Panc1 (cell line): ENCODE data around the gene CHP2. TPM values are rescaled to one million over a fixed set of nuclear protein-coding genes. Genes with fewer than 3 reads are reported as not detected.

Experiments
- ATAC-seq: fragments of 200-7000 bp; cut with Tn5 transposase; 2 replicates; pipeline ENCODE4 v1.9.1; 2020; ENCODE audit warnings: mild to moderate bottlenecking, moderate library complexity
- BruUV-seq: library from RNA; stranded (reverse); fragments of 400-500 nt; replicated peaks from 2 replicates; lab custom pipeline; 2021; lab: Mats Ljungman, UMichigan
- CTCF ChIA-PET: fragments of 300-600 bp; sonication (Branson Sonifier 250); formaldehyde crosslinking; loops from one replicate; lab custom pipeline; 2022; ENCODE audit warnings: antibody characterized with exemption; lab: Charles Lee
- POLR2A ChIA-PET: fragments of 300-600 bp; sonication (Branson Sonifier 250); formaldehyde crosslinking; loops from one replicate; lab custom pipeline; 2022; ENCODE audit warnings: antibody characterized with exemption; lab: Charles Lee
- DNase-seq: peaks from one replicate; pipeline ENCODE4 v3.0.0-alpha.2; 2010; ENCODE audit warnings: low read depth, low spot score
- H3K27ac ChIP-seq: 2 replicates; pipeline ENCODE4 v1.5.1; 2011; ENCODE audit warnings: mild to moderate bottlenecking, low read length, inconsistent platforms
- H3K27me3 ChIP-seq: fragments of 200-500 bp; sonication (Bioruptor generic); 2 replicates; pipeline ENCODE4 v1.6.0; 2014; ENCODE audit warnings: low read length, inconsistent platforms; ENCODE audit not compliant: control insufficient read depth, insufficient read depth
- H3K36me3 ChIP-seq: fragments of 200-500 bp; sonication (Bioruptor generic); 2 replicates; pipeline ENCODE4 v1.5.1; 2014; ENCODE audit warnings: inconsistent platforms, mild to moderate bottlenecking, low read length, moderate library complexity; ENCODE audit not compliant: control insufficient read depth, insufficient read depth
- H3K4me1 ChIP-seq: 2 replicates; pipeline ENCODE4 v1.5.1; 2011; ENCODE audit warnings: inconsistent platforms, mild to moderate bottlenecking, low read length, moderate library complexity; ENCODE audit not compliant: control insufficient read depth, insufficient read depth
- H3K4me3 ChIP-seq, 2 experiments: 2 replicates each; pipeline ENCODE4 v1.5.1; 2011 to 2012; ENCODE audit warnings: low read depth in 2 of 2, low read length in 2 of 2, mild to moderate bottlenecking in 2 of 2, inconsistent platforms in 1 of 2, moderate library complexity in 1 of 2
- H3K9me3 ChIP-seq: fragments of 200-500 bp; sonication (Bioruptor generic); 2 replicates; pipeline ENCODE4 v1.5.1; 2014; ENCODE audit warnings: low read depth, mild to moderate bottlenecking, inconsistent platforms, low read length, moderate library complexity; ENCODE audit not compliant: control insufficient read depth, insufficient read depth
- POLR2AphosphoS5 ChIP-seq: IDR thresholded peaks from 2 replicates; pipeline ENCODE4 v1.6.1; 2012; ENCODE audit warnings: mild to moderate bottlenecking, low read depth, low read length, moderate library complexity
- SIN3A ChIP-seq: IDR thresholded peaks from 2 replicates; pipeline ENCODE4 v1.6.1; 2012; ENCODE audit warnings: low read depth, mild to moderate bottlenecking, low read length, moderate library complexity, borderline replicate concordance; ENCODE audit not compliant: insufficient read depth
- TCF7L2 ChIP-seq: IDR thresholded peaks from 2 replicates; pipeline ENCODE4 v1.6.1; 2011; ENCODE audit warnings: mild to moderate bottlenecking, low read depth, low read length, inconsistent platforms
- in situ Hi-C: cut with HindIII; loops from 2 replicates; pipeline ENCODE4 v1.10.0; 2016; ENCODE audit warnings: low sequenced_read_pairs, low pct_unique_long_range_greater_than_20kb
- intact Hi-C: fragments of 100-400 bp; cut with micrococcal nuclease; formaldehyde crosslinking; loops from one replicate; pipeline ENCODE4 v1.10.0; 2022; ENCODE audit not compliant: unreplicated experiment
- total RNA-seq: library from RNA; stranded (reverse); gene quantifications from one replicate; pipeline ENCODE4 v1.2.1, GENCODE V29; 2021; ENCODE audit not compliant: unreplicated experiment
- TF ChIP-seq, protein P1 (sequence below): fragments of 450-650 bp; IDR thresholded peaks from 2 replicates; pipeline ENCODE4 v1.5.1; 2017; ENCODE audit warnings: mild to moderate bottlenecking
- TF ChIP-seq, protein P2 (sequence below), 2 experiments: IDR thresholded peaks; 2 replicates each; pipeline ENCODE4 v1.6.1; 2011 to 2012; ENCODE audit warnings: low read depth in 2 of 2, control low read depth in 1 of 2, low read length in 1 of 2, mild to moderate bottlenecking in 1 of 2, moderate library complexity in 1 of 2; ENCODE audit not compliant: insufficient read depth in 1 of 2

The CHP2 gene
- total RNA-seq, 1 experiment from 2014 or later, result not detected

DNA sequence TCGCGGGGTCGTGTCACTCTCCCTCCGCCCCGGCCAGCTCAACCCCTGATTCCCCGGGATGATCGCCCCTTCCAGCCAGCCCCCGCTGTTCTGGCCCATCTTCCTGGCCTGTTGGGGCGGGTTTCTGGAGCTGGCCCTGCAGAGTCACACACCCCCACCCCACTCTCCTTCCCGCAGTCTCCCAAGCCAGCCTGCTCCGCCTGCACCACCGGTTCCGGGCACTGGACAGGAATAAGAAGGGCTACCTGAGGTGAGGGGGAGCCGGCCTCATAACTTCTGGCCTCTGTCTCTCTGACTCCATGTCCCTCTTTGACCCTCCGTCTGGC, 621 bp downstream of the CHP2 start:
- ATAC-seq (no peak), DNase-seq (no peak)
- H3K4me1 ChIP-seq, result peaks cover 3% of the 10 kb centered on the region; the same call in 1 of the 2 replicates
- no peaks in the 10 kb centered on the region for H3K9me3 ChIP-seq
- in situ Hi-C loops, result no loop called here
- H3K36me3 ChIP-seq, result no peaks in the 10 kb centered on the region
- BruUV-seq, result no TSS peak
- CTCF ChIA-PET, result no interaction called here
- peaks cover 12% of the 10 kb centered on the region for H3K27me3 ChIP-seq
- TF ChIP-seq TCF7L2, result no peak
- TF ChIP-seq, protein P1, sequence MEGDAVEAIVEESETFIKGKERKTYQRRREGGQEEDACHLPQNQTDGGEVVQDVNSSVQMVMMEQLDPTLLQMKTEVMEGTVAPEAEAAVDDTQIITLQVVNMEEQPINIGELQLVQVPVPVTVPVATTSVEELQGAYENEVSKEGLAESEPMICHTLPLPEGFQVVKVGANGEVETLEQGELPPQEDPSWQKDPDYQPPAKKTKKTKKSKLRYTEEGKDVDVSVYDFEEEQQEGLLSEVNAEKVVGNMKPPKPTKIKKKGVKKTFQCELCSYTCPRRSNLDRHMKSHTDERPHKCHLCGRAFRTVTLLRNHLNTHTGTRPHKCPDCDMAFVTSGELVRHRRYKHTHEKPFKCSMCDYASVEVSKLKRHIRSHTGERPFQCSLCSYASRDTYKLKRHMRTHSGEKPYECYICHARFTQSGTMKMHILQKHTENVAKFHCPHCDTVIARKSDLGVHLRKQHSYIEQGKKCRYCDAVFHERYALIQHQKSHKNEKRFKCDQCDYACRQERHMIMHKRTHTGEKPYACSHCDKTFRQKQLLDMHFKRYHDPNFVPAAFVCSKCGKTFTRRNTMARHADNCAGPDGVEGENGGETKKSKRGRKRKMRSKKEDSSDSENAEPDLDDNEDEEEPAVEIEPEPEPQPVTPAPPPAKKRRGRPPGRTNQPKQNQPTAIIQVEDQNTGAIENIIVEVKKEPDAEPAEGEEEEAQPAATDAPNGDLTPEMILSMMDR, result no peak
- no peak for TF ChIP-seq SIN3A
- TF ChIP-seq, protein P2, sequence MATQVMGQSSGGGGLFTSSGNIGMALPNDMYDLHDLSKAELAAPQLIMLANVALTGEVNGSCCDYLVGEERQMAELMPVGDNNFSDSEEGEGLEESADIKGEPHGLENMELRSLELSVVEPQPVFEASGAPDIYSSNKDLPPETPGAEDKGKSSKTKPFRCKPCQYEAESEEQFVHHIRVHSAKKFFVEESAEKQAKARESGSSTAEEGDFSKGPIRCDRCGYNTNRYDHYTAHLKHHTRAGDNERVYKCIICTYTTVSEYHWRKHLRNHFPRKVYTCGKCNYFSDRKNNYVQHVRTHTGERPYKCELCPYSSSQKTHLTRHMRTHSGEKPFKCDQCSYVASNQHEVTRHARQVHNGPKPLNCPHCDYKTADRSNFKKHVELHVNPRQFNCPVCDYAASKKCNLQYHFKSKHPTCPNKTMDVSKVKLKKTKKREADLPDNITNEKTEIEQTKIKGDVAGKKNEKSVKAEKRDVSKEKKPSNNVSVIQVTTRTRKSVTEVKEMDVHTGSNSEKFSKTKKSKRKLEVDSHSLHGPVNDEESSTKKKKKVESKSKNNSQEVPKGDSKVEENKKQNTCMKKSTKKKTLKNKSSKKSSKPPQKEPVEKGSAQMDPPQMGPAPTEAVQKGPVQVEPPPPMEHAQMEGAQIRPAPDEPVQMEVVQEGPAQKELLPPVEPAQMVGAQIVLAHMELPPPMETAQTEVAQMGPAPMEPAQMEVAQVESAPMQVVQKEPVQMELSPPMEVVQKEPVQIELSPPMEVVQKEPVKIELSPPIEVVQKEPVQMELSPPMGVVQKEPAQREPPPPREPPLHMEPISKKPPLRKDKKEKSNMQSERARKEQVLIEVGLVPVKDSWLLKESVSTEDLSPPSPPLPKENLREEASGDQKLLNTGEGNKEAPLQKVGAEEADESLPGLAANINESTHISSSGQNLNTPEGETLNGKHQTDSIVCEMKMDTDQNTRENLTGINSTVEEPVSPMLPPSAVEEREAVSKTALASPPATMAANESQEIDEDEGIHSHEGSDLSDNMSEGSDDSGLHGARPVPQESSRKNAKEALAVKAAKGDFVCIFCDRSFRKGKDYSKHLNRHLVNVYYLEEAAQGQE (IDR thresholded peaks at IDR 0.05; ENCODE audit: insufficient read depth in 1 of 2, low read depth in 2 of 2, low read length in 1 of 2), result no peak
- no peak for TF ChIP-seq POLR2AphosphoS5
- POLR2A ChIA-PET, result no interaction called here
- H3K27ac ChIP-seq, result no peak overlapping the region
- no peak overlapping the region for H3K4me3 ChIP-seq
- intact Hi-C loops, result no loop called here

DNA sequence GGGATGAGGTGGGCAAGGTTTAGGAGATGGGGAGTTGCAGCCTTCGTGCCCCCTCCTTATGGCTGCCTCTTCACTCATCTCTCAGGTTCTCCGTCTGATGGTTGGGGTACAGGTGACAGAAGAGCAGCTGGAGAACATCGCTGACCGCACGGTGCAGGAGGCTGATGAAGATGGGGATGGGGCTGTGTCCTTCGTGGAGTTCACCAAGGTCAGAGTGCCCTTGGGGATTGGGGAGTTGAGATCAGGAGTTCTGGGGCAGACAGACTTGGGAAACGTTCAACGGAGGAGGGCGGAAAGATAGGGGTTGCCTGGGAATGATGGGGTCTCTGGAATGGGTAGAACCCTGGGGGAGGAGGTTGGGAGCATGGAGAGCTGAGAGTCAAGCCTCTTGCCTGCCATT, 2.3 kb downstream of the CHP2 start:
- Histone ChIP-seq H3K9me3 (no peaks in the 10 kb centered on the region), H3K27ac (no peak overlapping the region), H3K4me1 (peaks cover 3% of the 10 kb centered on the region; the same call in 1 of the 2 replicates), H3K36me3 (no peaks in the 10 kb centered on the region), H3K4me3 (no peak overlapping the region), H3K27me3 (peaks cover 12% of the 10 kb centered on the region)
- BruUV-seq, result no TSS peak
- ATAC-seq (no peak), DNase-seq (no peak)
- CTCF ChIA-PET, result no interaction called here
- intact Hi-C loops, result no loop called here
- no peak for TF ChIP-seq SIN3A
- no peak for TF ChIP-seq TCF7L2
- TF ChIP-seq, protein P1, result no peak
- TF ChIP-seq POLR2AphosphoS5, result no peak
- TF ChIP-seq, protein P2 (IDR thresholded peaks at IDR 0.05; ENCODE audit: insufficient read depth in 1 of 2, low read depth in 2 of 2, low read length in 1 of 2), result no peak
- POLR2A ChIA-PET, result no interaction called here
- in situ Hi-C loops, result no loop called here
